GM19455 (cell line): ENCODE measurements around the gene RBPJL.
"Not testable (repeated sequence)": the region's sequence is repeated elsewhere in the genome, so short reads cannot be mapped to it uniquely, and the experiment has no call there.

Experiments
- ATAC-seq: cut with Tn5 transposase; IDR thresholded peaks from one replicate; pipeline ENCODE4 v1.9.1; 2021; ENCODE audit not compliant: unreplicated experiment

Gene RBPJL

GRCh38 chr20:45341579-45341938 lies 34.9 kb downstream of the RBPJL start:
- no peak for ATAC-seq

- ATAC-seq = no peak
These were observed 35.6 kb downstream of the RBPJL start for GRCh38 chr20:45341939-45342854.

- no peak for ATAC-seq
These were observed 36.4 kb downstream of the RBPJL start for GRCh38 chr20:45342855-45343531.

- ATAC-seq = no peak
These were observed 37.0 kb downstream of the RBPJL start for GRCh38 chr20:45343532-45344167.

- ATAC-seq = no peak
These were observed 37.7 kb downstream of the RBPJL start for GRCh38 chr20:45344168-45344860.

GRCh38 chr20:45345104-45345936 lies 38.7 kb downstream of the RBPJL start:
- ATAC-seq = no peak

GRCh38 chr20:45346291-45346718 lies 39.7 kb downstream of the RBPJL start:
- no peak for ATAC-seq

- no peak for ATAC-seq
These were observed 40.2 kb downstream of the RBPJL start for GRCh38 chr20:45346851-45347250.

- ATAC-seq = no peak
These were observed 40.8 kb downstream of the RBPJL start for GRCh38 chr20:45347297-45347935.

- ATAC-seq = no peak
These were observed 41.5 kb downstream of the RBPJL start, which contains the start of gene SDC4 for GRCh38 chr20:45347936-45348778. Gene SDC4 (minus strand): TSS chr20:45348424. CDS start chr20:45348384, 40 bp downstream.

- ATAC-seq = no peak
These were observed 43.6 kb downstream of the RBPJL start for GRCh38 chr20:45350217-45350616.

- ATAC-seq = not testable (repeated sequence)
These were observed 44.2 kb downstream of the RBPJL start for GRCh38 chr20:45350795-45351194.

GRCh38 chr20:45352729-45353128 lies 46.1 kb downstream of the RBPJL start:
- no peak for ATAC-seq

GRCh38 chr20:45353746-45354145 lies 47.1 kb downstream of the RBPJL start:
- no peak for ATAC-seq

- no peak for ATAC-seq
These were observed 48.0 kb downstream of the RBPJL start for GRCh38 chr20:45354423-45355208.

- ATAC-seq = no peak
These were observed 48.8 kb downstream of the RBPJL start for GRCh38 chr20:45355209-45356084.
